ENCODE data around the gene AMN. TPM values are rescaled to one million over a fixed set of nuclear protein-coding genes. Genes with fewer than 3 reads are reported as not detected.

The AMN gene
- total and polyA plus RNA-seq, 4 donors = 2.1 to 51.2 (median 8.6) TPM

DNA sequence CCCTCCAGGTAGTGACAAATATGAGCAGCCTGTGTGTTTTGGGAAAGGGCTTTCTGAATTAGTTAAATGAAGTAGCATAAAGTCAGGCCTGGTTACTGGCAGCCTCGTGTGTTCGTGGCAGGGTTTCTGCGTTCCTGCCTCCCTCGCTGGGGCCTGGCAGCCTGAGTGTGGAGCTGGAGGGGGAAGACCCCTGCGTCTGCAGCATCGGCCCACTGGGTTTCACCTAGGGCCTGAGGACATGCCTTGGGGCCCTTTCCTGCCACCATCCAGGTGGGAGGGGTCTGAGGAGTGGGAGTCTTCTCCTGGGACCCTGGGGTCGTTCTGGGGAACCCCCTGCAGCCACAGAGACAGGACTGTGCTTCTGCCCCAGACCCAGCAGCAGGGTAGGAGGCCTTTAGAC lies 20.4 kb upstream of the AMN start (continued):
- TF ChIP-seq, protein P1, sequence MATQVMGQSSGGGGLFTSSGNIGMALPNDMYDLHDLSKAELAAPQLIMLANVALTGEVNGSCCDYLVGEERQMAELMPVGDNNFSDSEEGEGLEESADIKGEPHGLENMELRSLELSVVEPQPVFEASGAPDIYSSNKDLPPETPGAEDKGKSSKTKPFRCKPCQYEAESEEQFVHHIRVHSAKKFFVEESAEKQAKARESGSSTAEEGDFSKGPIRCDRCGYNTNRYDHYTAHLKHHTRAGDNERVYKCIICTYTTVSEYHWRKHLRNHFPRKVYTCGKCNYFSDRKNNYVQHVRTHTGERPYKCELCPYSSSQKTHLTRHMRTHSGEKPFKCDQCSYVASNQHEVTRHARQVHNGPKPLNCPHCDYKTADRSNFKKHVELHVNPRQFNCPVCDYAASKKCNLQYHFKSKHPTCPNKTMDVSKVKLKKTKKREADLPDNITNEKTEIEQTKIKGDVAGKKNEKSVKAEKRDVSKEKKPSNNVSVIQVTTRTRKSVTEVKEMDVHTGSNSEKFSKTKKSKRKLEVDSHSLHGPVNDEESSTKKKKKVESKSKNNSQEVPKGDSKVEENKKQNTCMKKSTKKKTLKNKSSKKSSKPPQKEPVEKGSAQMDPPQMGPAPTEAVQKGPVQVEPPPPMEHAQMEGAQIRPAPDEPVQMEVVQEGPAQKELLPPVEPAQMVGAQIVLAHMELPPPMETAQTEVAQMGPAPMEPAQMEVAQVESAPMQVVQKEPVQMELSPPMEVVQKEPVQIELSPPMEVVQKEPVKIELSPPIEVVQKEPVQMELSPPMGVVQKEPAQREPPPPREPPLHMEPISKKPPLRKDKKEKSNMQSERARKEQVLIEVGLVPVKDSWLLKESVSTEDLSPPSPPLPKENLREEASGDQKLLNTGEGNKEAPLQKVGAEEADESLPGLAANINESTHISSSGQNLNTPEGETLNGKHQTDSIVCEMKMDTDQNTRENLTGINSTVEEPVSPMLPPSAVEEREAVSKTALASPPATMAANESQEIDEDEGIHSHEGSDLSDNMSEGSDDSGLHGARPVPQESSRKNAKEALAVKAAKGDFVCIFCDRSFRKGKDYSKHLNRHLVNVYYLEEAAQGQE (IDR thresholded peaks at IDR 0.05) = no peak

DNA sequence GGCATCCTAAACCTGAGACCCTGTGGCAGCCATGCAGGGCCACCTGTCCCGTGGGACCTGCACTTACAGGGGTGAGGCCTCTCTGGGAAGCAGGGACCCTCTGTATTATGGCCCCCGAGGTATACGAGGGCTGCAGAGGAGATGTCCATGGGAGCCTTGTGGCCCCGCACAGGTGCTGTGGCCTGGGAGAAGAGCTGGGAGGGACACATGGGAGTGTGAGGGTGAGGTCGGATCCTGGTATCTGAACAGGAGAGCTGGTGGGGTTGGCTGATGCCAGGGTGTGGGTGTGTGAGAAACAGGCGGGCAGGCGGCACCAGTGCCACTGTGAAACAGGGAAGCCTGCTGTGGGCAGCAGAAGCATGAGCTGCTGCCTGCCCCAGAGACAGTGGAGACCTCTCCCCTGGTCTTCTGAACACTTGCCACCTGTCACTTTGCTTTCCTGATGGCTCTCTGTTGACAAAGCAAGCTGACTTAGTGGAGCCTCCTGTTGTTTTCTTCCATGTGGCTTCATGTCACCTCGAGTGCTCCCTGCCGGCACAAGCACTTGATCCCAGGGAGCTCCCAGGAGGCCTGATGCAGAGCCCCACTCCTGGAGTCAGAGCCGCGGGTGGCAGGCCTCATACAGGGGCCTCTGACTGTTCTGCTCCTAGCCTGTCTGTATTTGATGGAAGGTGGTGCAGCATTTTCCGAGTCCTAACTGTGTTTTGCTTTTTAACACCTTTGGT lies 19.8 kb upstream of the AMN start:
- WGBS = 96% methylated on average over 12 of the region's 12 CpGs
- Histone ChIP-seq H3K4me1 (ENCODE audit: control insufficient read depth in 4 of 4, insufficient read depth in 4 of 4, low read length in 3 of 4) (no peaks in the 10 kb centered on the region), H3K9ac (ENCODE audit: low read depth in 1 of 2, low read length in 2 of 2) (no peak overlapping the region), H3K27me3 (ENCODE audit: control insufficient read depth in 4 of 4, insufficient read depth in 4 of 4, low read length in 3 of 4) (no peaks in the 10 kb centered on the region), H3K27ac (ENCODE audit: low read depth in 1 of 2, low read length in 2 of 2) (no peak overlapping the region), H3K36me3 (ENCODE audit: control insufficient read depth in 4 of 4, insufficient read depth in 3 of 4, low read depth in 1 of 4, low read length in 3 of 4) (peaks cover 3 to 35% (median 6%) of the 10 kb centered on the region in 4 donors), H3K9me3 (ENCODE audit: control insufficient read depth in 4 of 4, low read length in 3 of 4) (no peaks in the 10 kb centered on the region), H3K4me3 (ENCODE audit: low read depth in 1 of 3, low read length in 3 of 3) (no peak overlapping the region)
- TF ChIP-seq RAD21 (IDR thresholded peaks at IDR 0.05) (no peak), NR2F2 (IDR thresholded peaks at IDR 0.05) (no peak), HNF4A (conservative IDR thresholded peaks at IDR 0.05) (no peak), FOXA2 (IDR thresholded peaks at IDR 0.05) (no peak), GABPA (IDR thresholded peaks at IDR 0.05 in 1 of 2, conservative IDR thresholded peaks at IDR 0.05 in 1 of 2) (no peak), HNF4G (IDR thresholded peaks at IDR 0.05) (no peak)
- DNase-seq (ENCODE audit: low spot score) = no peak

DNA sequence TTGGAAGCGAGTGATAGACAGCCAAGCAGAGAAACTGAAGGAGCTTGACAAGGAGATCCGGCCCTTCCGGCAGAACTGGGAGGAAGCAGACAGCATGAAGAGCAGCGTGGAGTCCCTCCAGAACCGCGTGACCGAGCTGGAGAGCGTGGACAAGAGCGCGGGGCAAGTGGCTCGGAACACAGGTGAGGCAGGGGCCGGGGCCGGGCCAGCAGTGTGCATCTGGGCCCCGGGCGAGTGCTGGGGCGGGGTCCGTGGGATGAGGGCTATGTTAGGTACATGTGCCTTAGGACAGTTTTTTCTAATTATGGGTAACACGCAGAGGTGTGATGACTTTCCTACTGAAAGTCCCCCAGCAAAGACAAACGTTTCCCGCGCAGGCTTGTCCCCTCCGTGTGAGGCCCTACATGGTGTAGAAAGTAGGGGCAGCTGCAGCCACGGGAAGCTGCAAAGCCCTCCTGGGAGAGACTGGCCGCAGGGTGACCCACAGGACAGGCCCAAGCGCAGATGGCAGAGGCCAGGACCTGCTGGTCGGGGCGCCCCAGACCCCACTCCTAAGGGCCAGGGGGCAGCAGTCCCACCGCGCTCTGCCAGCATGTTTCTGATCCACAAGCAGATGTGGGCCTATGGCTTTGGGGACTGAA lies 19.1 kb upstream of the AMN start:
- no peak overlapping the region for H3K9ac ChIP-seq (ENCODE audit: low read depth in 1 of 2, low read length in 2 of 2)
- H3K9me3 ChIP-seq (ENCODE audit: control insufficient read depth in 4 of 4, low read length in 3 of 4) = no peaks in the 10 kb centered on the region
- no peaks in the 10 kb centered on the region for H3K27me3 ChIP-seq (ENCODE audit: control insufficient read depth in 4 of 4, insufficient read depth in 4 of 4, low read length in 3 of 4)
- no peak overlapping the region for H3K27ac ChIP-seq (ENCODE audit: low read depth in 1 of 2, low read length in 2 of 2)
- WGBS = 97% methylated on average over 29 of the region's 29 CpGs
- H3K36me3 ChIP-seq (ENCODE audit: control insufficient read depth in 4 of 4, insufficient read depth in 3 of 4, low read depth in 1 of 4, low read length in 3 of 4) = peaks cover 3 to 35% (median 5%) of the 10 kb centered on the region in 4 donors
- DNase-seq (ENCODE audit: low spot score) = no peak
- H3K4me1 ChIP-seq (ENCODE audit: control insufficient read depth in 4 of 4, insufficient read depth in 4 of 4, low read length in 3 of 4) = no peaks in the 10 kb centered on the region
- no peak overlapping the region for H3K4me3 ChIP-seq (ENCODE audit: low read depth in 1 of 3, low read length in 3 of 3)
- TF ChIP-seq, protein P2, sequence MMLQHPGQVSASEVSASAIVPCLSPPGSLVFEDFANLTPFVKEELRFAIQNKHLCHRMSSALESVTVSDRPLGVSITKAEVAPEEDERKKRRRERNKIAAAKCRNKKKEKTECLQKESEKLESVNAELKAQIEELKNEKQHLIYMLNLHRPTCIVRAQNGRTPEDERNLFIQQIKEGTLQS (IDR thresholded peaks at IDR 0.05) = no peak
- TF ChIP-seq FOXA1 (IDR thresholded peaks at IDR 0.05) = no peak
- no peak for TF ChIP-seq FOXA2 (IDR thresholded peaks at IDR 0.05)
- TF ChIP-seq, protein P3, sequence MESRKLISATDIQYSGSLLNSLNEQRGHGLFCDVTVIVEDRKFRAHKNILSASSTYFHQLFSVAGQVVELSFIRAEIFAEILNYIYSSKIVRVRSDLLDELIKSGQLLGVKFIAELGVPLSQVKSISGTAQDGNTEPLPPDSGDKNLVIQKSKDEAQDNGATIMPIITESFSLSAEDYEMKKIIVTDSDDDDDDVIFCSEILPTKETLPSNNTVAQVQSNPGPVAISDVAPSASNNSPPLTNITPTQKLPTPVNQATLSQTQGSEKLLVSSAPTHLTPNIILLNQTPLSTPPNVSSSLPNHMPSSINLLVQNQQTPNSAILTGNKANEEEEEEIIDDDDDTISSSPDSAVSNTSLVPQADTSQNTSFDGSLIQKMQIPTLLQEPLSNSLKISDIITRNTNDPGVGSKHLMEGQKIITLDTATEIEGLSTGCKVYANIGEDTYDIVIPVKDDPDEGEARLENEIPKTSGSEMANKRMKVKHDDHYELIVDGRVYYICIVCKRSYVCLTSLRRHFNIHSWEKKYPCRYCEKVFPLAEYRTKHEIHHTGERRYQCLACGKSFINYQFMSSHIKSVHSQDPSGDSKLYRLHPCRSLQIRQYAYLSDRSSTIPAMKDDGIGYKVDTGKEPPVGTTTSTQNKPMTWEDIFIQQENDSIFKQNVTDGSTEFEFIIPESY (IDR thresholded peaks at IDR 0.05) = no peak
- no peak for TF ChIP-seq JUND (IDR thresholded peaks at IDR 0.05)
- no peak for TF ChIP-seq TAF1 (conservative IDR thresholded peaks at IDR 0.05)
- TF ChIP-seq, protein P4, sequence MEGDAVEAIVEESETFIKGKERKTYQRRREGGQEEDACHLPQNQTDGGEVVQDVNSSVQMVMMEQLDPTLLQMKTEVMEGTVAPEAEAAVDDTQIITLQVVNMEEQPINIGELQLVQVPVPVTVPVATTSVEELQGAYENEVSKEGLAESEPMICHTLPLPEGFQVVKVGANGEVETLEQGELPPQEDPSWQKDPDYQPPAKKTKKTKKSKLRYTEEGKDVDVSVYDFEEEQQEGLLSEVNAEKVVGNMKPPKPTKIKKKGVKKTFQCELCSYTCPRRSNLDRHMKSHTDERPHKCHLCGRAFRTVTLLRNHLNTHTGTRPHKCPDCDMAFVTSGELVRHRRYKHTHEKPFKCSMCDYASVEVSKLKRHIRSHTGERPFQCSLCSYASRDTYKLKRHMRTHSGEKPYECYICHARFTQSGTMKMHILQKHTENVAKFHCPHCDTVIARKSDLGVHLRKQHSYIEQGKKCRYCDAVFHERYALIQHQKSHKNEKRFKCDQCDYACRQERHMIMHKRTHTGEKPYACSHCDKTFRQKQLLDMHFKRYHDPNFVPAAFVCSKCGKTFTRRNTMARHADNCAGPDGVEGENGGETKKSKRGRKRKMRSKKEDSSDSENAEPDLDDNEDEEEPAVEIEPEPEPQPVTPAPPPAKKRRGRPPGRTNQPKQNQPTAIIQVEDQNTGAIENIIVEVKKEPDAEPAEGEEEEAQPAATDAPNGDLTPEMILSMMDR (IDR thresholded peaks at IDR 0.05; ENCODE audit: low read depth, low read length, missing input control) = no peak
- TF ChIP-seq RXRA (IDR thresholded peaks at IDR 0.05) = no peak
- TF ChIP-seq, protein P1 (IDR thresholded peaks at IDR 0.05) = no peak

Measured in liver (tissue), 9 donors.